Fibroblast of lung (primary cell): ENCODE measurements around the gene PPP1R18. TPM values are rescaled to one million over a fixed set of nuclear protein-coding genes. Genes with fewer than 3 reads are reported as not detected.

Experiments used
- DNase-seq, 2 donors: peaks; one replicate each; pipeline versions ENCODE4 v3.0.0 to v3.0.0-alpha.2; 2010; ENCODE audit warnings: low read depth in 2 of 2
- H2AFZ ChIP-seq: 2 replicates; pipeline ENCODE4 v1.5.1; 2012; ENCODE audit warnings: low read length, control low read depth, inconsistent platforms
- H3K27ac ChIP-seq: 2 replicates; pipeline ENCODE4 v1.5.1; 2011; ENCODE audit warnings: low read length, control low read depth; ENCODE audit not compliant: insufficient read depth
- H3K27me3 ChIP-seq: 2 replicates; pipeline ENCODE4 v1.5.1; 2011; ENCODE audit warnings: mild to moderate bottlenecking, low read length; ENCODE audit not compliant: control insufficient read depth, insufficient read depth
- H3K36me3 ChIP-seq: 2 replicates; pipeline ENCODE4 v1.5.1; 2011; ENCODE audit warnings: low read length; ENCODE audit not compliant: control insufficient read depth, insufficient read depth
- H3K4me1 ChIP-seq: 2 replicates; pipeline ENCODE4 v1.5.1; 2011; ENCODE audit warnings: low read length; ENCODE audit not compliant: control insufficient read depth, insufficient read depth; ENCODE audit errors: extremely low read depth
- H3K4me2 ChIP-seq: 2 replicates; pipeline ENCODE4 v1.5.1; 2011; ENCODE audit warnings: low read length, control low read depth; ENCODE audit not compliant: insufficient read depth; ENCODE audit errors: extremely low read depth
- H3K4me3 ChIP-seq, 4 experiments: fragments of 200-600 bp in 1 of 4; sonication (generic) in 1 of 4; replicated peaks in 1 of 4; 2 replicates each; pipeline ENCODE4 v1.5.1; 2011 to 2016; ENCODE audit warnings: low read length in 4 of 4, low read depth in 3 of 4, mild to moderate bottlenecking in 3 of 4, control low read depth in 2 of 4, inconsistent platforms in 1 of 4, mixed read lengths in 1 of 4; ENCODE audit not compliant: insufficient read depth in 1 of 4; ENCODE audit errors: control extremely low read depth in 1 of 4
- H3K79me2 ChIP-seq: 2 replicates; pipeline ENCODE4 v1.5.1; 2012; ENCODE audit warnings: mild to moderate bottlenecking, low read length, inconsistent platforms; ENCODE audit not compliant: control insufficient read depth, insufficient read depth
- H3K9ac ChIP-seq: 2 replicates; pipeline ENCODE4 v1.5.1; 2011; ENCODE audit warnings: mild to moderate bottlenecking, low read length, control low read depth; ENCODE audit not compliant: insufficient read depth
- H3K9me3 ChIP-seq: 2 replicates; pipeline ENCODE4 v1.5.1; 2012; ENCODE audit warnings: low read depth, low read length; ENCODE audit not compliant: control insufficient read depth, insufficient read depth
- H4K20me1 ChIP-seq: 2 replicates; pipeline ENCODE4 v1.5.1; 2011; ENCODE audit warnings: low read length; ENCODE audit not compliant: control insufficient read depth, insufficient read depth; ENCODE audit errors: extremely low read depth
- CTCF ChIP-seq, 2 donors: IDR thresholded peaks in 1 of 2; conservative IDR thresholded peaks in 1 of 2; 1 replicate in 1 of 2; 2 replicates in 1 of 2; pipeline ENCODE4 v1.5.1; 2011 to 2012; ENCODE audit warnings: low read length in 2 of 2, control low read depth in 1 of 2, inconsistent platforms in 1 of 2, low read depth in 1 of 2, mild to moderate bottlenecking in 1 of 2
- EZH2 ChIP-seq: IDR thresholded peaks from 2 replicates; pipeline ENCODE4 v1.5.1; 2012; ENCODE audit warnings: low read length, control low read depth, mild to moderate bottlenecking; ENCODE audit errors: missing control alignments
- polyA plus RNA-seq, 2 donors: library from polyadenylated mRNA; depleted of rRNA in 1 of 2; stranded (reverse) in 1 of 2; unstranded in 1 of 2; fragments of >200 nt; gene quantifications; 2 replicates each; pipeline ENCODE4 v1.2.1, GENCODE V29; 2011 to 2012; ENCODE audit warnings: missing spikeins in 1 of 2
- total RNA-seq: library from RNA; depleted of rRNA; stranded (reverse); fragments of >200 nt; gene quantifications from 2 replicates; pipeline ENCODE4 v1.2.1, GENCODE V29; 2014

PPP1R18 gene
- total and polyA plus RNA-seq, 2 donors (not counting 1 experiment from before 2014, with no cell fraction given) = 63.4 to 92.6 TPM

DNA sequence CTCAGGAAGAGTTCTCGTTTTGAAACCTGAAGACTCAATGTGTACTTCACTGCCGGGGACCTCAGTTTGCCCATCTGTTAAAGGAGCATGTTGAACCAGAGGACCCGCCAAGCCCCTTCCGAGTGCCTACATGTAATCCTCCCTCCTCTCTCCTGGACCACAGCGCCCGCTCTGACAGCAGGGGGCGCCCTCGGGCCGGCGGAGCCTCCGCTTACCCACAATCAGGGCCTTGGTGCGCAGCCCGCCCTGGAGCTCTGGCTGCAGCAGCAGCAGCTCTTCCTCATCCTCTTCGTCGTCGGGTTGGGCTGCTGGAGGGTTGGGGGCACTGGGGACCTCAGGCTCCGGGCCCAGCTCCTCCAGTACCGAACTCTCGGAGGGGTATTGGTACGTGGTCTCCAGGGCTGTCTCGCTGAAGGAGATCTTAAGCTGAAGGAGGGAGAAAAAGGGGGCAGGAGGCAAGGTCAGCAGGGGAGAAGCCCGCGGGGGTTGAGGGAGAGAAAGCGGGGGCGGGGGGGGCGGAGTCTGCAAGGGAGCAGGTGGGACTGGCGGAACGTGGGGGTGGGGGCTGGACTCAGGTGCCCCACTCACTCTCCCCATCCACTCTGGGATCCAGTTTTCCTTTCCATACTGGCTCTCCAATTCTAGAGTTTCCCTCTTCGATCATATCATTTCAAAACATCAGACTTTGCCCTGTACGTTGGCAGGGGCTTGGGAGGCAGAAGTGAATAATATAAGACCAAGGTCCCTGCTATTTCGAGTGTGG is 7.3 kb downstream of the PPP1R18 start:
- H3K27me3 ChIP-seq = no peaks in the 10 kb centered on the region
- peak overlapping the region in 3 of 4 experiments; percentile 35 to 95 (median 40) for H3K4me3 ChIP-seq
- H4K20me1 ChIP-seq = no peaks in the 10 kb centered on the region
- TF ChIP-seq CTCF (conservative IDR thresholded peaks at IDR 0.05 in 1 of 2, IDR thresholded peaks at IDR 0.05 in 1 of 2; ENCODE audit: low read depth in 1 of 2, low read length in 2 of 2) = peak; percentile 94 to 95
- TF ChIP-seq EZH2 = no peak
- no peak overlapping the region for H3K9ac ChIP-seq
- H3K27ac ChIP-seq = peak overlapping the region; percentile 13
- H2AFZ ChIP-seq = no peak overlapping the region
- no peaks in the 10 kb centered on the region for H3K9me3 ChIP-seq
- H3K4me2 ChIP-seq = peak overlapping the region; percentile 97
- peaks cover 10% of the 10 kb centered on the region for H3K4me1 ChIP-seq
- peak; percentile 69 to 79 for DNase-seq
- peaks cover 68% of the 10 kb centered on the region for H3K79me2 ChIP-seq
- peaks cover 26% of the 10 kb centered on the region for H3K36me3 ChIP-seq

- Histone ChIP-seq H2AFZ (no peak overlapping the region), H3K4me3 (no peak overlapping the region), H3K9ac (no peak overlapping the region), H3K9me3 (no peaks in the 10 kb centered on the region), H3K79me2 (peaks cover 55% of the 10 kb centered on the region), H3K36me3 (peaks cover 21% of the 10 kb centered on the region), H3K27ac (no peak overlapping the region), H4K20me1 (no peaks in the 10 kb centered on the region), H3K4me2 (no peak overlapping the region), H3K4me1 (peaks cover 11% of the 10 kb centered on the region), H3K27me3 (no peaks in the 10 kb centered on the region)
- DNase-seq = no peak
- TF ChIP-seq EZH2 (no peak), CTCF (conservative IDR thresholded peaks at IDR 0.05 in 1 of 2, IDR thresholded peaks at IDR 0.05 in 1 of 2; ENCODE audit: low read depth in 1 of 2, low read length in 2 of 2) (no peak)
Measured at GRCh38 chr6:30676660-30677285, 9.7 kb downstream of the PPP1R18 start.

GRCh38 chr6:30672445-30673253 is 13.8 kb downstream of the PPP1R18 start, which contains the start of gene DHX16:
Gene DHX16, minus strand, starts transcription at chr6:30673006. Its CDS starts 165 bp downstream, at chr6:30672841.
- peak; percentile 84 to 92 for TF ChIP-seq CTCF (conservative IDR thresholded peaks at IDR 0.05 in 1 of 2, IDR thresholded peaks at IDR 0.05 in 1 of 2; ENCODE audit: low read depth in 1 of 2, low read length in 2 of 2)
- no peak for TF ChIP-seq EZH2
- peaks cover 30% of the 10 kb centered on the region for H3K79me2 ChIP-seq
- peak within 1 kb of the TSS; percentile 89 for H3K9ac ChIP-seq
- H3K4me2 ChIP-seq = peak within 1 kb of the TSS; percentile 95
- peaks cover 18% of the 10 kb centered on the region for H3K36me3 ChIP-seq
- no peaks in the 10 kb centered on the region for H3K27me3 ChIP-seq
- peaks cover 6% of the 10 kb centered on the region for H3K4me1 ChIP-seq
- peak within 1 kb of the TSS; percentile 81 to 100 (median 83) for H3K4me3 ChIP-seq
- no peaks in the 10 kb centered on the region for H4K20me1 ChIP-seq
- peak; percentile 98 to 99 for DNase-seq
- H3K27ac ChIP-seq = peak within 1 kb of the TSS; percentile 83
- H2AFZ ChIP-seq = peak within 1 kb of the TSS; percentile 84
- H3K9me3 ChIP-seq = no peaks in the 10 kb centered on the region
